ENCODE measurements around the gene SPAG16. TPM values are rescaled to one million over a fixed set of nuclear protein-coding genes. Genes with fewer than 3 reads are reported as not detected.

The SPAG16 gene
- total RNA-seq, 1 experiment from 2014 or later, result 17.6 TPM

DNA sequence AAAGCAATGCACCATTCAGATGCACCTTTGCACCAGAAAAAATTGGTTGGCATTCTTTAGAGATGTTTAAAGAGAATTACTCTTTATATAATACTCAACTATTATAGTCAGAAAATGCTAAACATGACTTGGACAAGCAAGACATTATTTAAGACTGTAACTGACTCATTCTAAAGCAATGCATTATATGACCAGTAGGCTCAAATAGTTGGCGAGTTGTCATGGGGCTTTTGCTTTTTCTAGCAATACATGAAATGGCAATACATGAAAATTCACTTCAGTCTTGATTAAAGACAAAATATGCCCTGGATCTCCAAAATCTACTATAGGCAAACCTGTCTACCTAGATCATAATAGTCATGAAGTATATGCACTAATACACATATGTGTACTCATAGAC, 909.7 kb downstream of the SPAG16 start:
- Histone ChIP-seq H3K4me3 (no peak overlapping the region), H3K4me1 (replicated peaks) (peaks cover 29% of the 10 kb centered on the region), H3K36me3 (no peaks in the 10 kb centered on the region), H3K9me3 (replicated peaks) (no peaks in the 10 kb centered on the region), H3K27me3 (replicated peaks) (no peaks in the 10 kb centered on the region), H3K27ac (peak overlapping the region; percentile 41)
- DNase-seq (ENCODE audit: low read depth in 1 of 2, low spot score in 2 of 2), result peak in 1 of 2 experiments; percentile 50

DNA sequence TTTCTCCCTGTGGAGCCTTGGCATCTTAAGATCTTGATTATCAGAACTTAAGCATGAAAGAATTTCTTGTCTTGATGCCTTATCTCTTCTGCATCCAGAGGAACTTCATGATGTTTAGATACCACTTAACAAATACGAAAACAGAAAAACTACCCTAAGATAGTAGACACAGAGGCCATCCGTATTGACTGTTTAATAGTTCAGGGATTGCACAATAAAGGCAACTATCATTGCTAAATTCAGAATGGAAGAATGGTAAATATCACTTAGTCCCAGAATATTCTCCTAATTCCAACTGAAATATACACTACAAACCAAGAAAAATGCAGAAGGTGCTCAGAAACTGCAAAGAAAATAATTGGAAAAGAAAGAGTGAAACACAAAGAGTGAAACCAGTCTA, 912.0 kb downstream of the SPAG16 start:
- DNase-seq (ENCODE audit: low read depth in 1 of 2, low spot score in 2 of 2), result no peak
- peaks cover 27% of the 10 kb centered on the region for H3K4me1 ChIP-seq (replicated peaks)
- H3K36me3 ChIP-seq, result no peaks in the 10 kb centered on the region
- H3K27ac ChIP-seq, result no peak overlapping the region
- H3K4me3 ChIP-seq, result no peak overlapping the region
- no peaks in the 10 kb centered on the region for H3K27me3 ChIP-seq (replicated peaks)
- H3K9me3 ChIP-seq (replicated peaks), result no peaks in the 10 kb centered on the region

DNA sequence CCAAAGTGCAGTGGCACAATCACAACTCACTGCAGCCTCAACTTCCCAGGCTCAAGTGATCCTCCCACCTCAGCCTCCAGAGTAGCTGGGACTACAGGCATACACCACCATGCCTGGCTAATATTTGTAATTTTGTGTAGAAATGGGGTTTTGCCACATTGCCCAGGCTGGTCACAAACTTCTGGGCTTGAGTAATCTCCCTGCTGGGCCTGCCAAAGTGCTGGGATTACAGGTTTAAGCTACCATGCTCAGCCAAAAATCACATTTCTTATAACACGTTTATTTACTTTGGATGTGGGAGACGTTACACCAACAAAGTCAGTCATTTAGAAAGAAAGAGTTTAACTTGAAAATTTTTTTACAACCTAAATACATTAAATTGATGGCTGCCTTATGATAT, 917.6 kb downstream of the SPAG16 start:
- no peaks in the 10 kb centered on the region for H3K4me1 ChIP-seq (replicated peaks)
- H3K27me3 ChIP-seq (replicated peaks), result no peaks in the 10 kb centered on the region
- no peak for DNase-seq (ENCODE audit: low read depth in 1 of 2, low spot score in 2 of 2)
- no peaks in the 10 kb centered on the region for H3K36me3 ChIP-seq
- no peak overlapping the region for H3K27ac ChIP-seq
- H3K4me3 ChIP-seq, result no peak overlapping the region
- H3K9me3 ChIP-seq (replicated peaks), result no peaks in the 10 kb centered on the region

DNA sequence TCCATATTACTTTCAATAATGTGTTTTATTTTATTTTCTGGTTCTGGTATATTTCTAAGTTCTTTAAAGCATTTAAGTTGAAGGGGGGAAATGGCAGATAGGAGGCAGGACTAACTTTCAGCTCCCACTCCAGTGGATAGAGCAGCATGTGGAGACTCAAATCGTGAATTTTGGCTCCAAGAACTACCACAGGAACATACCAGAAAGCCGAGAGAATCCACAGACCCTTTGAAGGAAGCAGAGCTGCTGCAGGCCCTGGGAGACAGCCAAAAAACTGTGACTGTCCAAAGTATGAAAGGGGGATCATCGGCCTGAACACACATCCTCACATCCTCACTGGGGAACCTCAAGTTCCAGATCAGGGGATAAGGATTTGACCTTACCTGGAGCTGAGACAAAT, 919.0 kb downstream of the SPAG16 start:
- Histone ChIP-seq H3K27me3 (replicated peaks) (no peaks in the 10 kb centered on the region), H3K36me3 (no peaks in the 10 kb centered on the region), H3K4me3 (no peak overlapping the region), H3K27ac (no peak overlapping the region), H3K4me1 (replicated peaks) (no peaks in the 10 kb centered on the region), H3K9me3 (replicated peaks) (no peaks in the 10 kb centered on the region)
- DNase-seq (ENCODE audit: low read depth in 1 of 2, low spot score in 2 of 2), result no peak

DNA sequence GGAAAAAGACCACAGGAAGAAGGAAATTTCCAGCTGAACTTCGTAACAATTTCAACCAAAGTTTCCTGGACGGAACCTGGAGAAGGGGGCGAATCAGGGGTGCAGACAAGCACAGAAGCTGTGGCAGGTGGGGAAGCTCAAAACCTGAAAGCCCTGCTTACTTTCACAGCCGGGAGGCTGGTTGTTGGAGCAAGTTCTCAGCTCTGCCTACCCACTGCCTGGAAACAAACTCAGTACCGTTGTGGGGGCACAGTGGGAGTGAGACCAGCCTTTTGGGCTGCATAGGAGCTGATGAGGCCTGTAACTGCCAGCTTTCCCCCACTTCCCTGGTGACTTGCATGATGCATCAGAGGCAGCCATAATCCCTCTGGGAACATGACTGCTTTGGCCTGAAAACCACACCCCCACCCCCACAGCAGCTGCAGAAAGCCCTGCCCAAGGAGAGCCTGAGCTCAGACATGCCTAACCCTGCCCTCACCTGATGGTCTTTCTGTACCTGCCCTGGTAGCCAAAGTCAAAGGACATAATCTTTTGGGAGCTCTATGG, 919.6 kb downstream of the SPAG16 start:
- no peaks in the 10 kb centered on the region for H3K9me3 ChIP-seq (replicated peaks)
- no peak for DNase-seq (ENCODE audit: low read depth in 1 of 2, low spot score in 2 of 2)
- H3K27ac ChIP-seq, result no peak overlapping the region
- no peaks in the 10 kb centered on the region for H3K27me3 ChIP-seq (replicated peaks)
- no peak overlapping the region for H3K4me3 ChIP-seq
- no peaks in the 10 kb centered on the region for H3K4me1 ChIP-seq (replicated peaks)
- no peaks in the 10 kb centered on the region for H3K36me3 ChIP-seq

DNA sequence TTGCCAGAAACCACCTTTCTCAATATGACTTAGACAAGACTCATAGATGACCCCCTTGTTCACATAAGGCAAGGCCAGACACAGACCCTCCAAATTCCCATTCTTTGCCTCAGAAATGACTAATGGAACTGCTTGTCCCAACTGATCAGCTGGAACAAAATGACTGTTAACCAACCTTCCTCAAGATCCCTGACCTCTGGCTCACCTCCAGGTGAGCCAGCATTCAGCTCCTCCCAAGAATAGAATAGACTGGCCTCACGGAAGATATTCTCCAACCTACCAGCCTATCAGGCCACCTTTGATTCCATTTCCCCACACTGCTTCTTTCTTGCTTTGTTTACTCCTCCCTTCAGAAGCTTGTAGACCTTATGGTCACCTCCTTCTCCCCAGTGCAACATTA, 930.8 kb downstream of the SPAG16 start:
- no peak overlapping the region for H3K27ac ChIP-seq
- H3K4me3 ChIP-seq, result no peak overlapping the region
- no peak for DNase-seq (ENCODE audit: low read depth in 1 of 2, low spot score in 2 of 2)
- no peaks in the 10 kb centered on the region for H3K4me1 ChIP-seq (replicated peaks)
- no peaks in the 10 kb centered on the region for H3K36me3 ChIP-seq
- H3K9me3 ChIP-seq (replicated peaks), result no peaks in the 10 kb centered on the region
- H3K27me3 ChIP-seq (replicated peaks), result no peaks in the 10 kb centered on the region; the same call in 1 of the 2 replicates

DNA sequence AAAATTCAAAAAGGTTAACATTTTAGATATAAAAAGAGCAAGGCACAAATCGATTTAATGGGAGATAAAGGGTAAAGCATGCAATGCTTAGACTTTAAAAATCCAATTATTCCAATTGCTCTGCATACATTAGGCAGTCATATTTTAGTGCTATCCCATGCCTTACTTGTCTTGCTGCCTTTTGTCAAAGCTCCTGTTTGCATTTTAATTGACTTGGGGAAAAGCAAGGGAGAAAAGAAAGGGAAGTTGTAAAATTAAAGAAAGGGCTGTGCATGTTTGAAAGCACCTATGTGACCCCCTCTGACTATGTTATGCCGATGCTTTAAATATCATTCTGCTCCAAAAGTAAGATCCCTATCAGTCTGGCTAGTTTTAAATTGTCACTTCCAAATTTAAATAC, 932.9 kb downstream of the SPAG16 start:
- Histone ChIP-seq H3K27ac (no peak overlapping the region), H3K27me3 (replicated peaks) (no peaks in the 10 kb centered on the region; the same call in 1 of the 2 replicates), H3K36me3 (no peaks in the 10 kb centered on the region), H3K9me3 (replicated peaks) (no peaks in the 10 kb centered on the region), H3K4me1 (replicated peaks) (no peaks in the 10 kb centered on the region), H3K4me3 (no peak overlapping the region)
- no peak for DNase-seq (ENCODE audit: low read depth in 1 of 2, low spot score in 2 of 2)

DNA sequence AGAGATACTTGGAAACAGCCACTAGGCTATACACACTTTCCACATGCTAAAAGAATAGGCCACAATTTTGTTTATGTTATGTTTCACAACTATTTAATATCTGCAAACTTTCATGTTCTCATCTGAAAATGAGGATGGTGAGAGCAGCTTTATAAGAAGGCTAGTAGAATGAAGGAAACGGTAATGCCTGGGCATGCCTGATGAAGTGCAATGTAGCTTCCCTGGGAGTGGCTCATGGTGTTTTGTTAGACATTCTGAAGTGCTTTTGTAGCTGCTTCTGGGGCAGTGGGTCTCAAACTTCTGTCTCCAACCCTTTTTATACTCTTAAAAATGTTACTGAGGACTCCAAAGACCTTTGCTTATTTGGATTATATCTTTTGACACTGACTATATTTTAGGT, 933.3 kb downstream of the SPAG16 start:
- no peaks in the 10 kb centered on the region; the same call in 1 of the 2 replicates for H3K27me3 ChIP-seq (replicated peaks)
- H3K4me3 ChIP-seq, result no peak overlapping the region
- no peak overlapping the region for H3K27ac ChIP-seq
- no peak for DNase-seq (ENCODE audit: low read depth in 1 of 2, low spot score in 2 of 2)
- no peaks in the 10 kb centered on the region for H3K4me1 ChIP-seq (replicated peaks)
- no peaks in the 10 kb centered on the region for H3K36me3 ChIP-seq
- no peaks in the 10 kb centered on the region for H3K9me3 ChIP-seq (replicated peaks)

DNA sequence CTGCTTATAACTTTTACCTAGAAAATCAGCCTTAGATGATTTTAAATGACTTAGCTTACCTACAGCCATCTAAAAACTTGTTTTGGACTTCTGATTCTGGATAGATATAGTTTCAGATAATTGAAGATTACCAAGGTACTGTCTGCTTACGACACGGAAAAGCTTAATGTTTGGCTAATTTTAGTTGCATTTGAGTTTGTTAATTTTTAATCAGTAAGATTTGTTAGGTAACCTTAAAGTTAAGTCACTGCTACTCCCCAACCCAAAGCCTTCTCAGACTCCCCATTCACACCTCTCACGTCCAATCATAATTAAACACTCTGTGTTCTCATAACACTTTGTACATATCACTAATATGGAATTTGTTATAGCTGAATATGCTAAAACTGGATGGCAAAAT, 936.0 kb downstream of the SPAG16 start:
- H3K4me1 ChIP-seq (replicated peaks), result no peaks in the 10 kb centered on the region
- H3K4me3 ChIP-seq, result no peak overlapping the region
- H3K9me3 ChIP-seq (replicated peaks), result no peaks in the 10 kb centered on the region
- H3K36me3 ChIP-seq, result no peaks in the 10 kb centered on the region
- no peaks in the 10 kb centered on the region; the same call in 1 of the 2 replicates for H3K27me3 ChIP-seq (replicated peaks)
- no peak for DNase-seq (ENCODE audit: low read depth in 1 of 2, low spot score in 2 of 2)
- no peak overlapping the region for H3K27ac ChIP-seq

DNA sequence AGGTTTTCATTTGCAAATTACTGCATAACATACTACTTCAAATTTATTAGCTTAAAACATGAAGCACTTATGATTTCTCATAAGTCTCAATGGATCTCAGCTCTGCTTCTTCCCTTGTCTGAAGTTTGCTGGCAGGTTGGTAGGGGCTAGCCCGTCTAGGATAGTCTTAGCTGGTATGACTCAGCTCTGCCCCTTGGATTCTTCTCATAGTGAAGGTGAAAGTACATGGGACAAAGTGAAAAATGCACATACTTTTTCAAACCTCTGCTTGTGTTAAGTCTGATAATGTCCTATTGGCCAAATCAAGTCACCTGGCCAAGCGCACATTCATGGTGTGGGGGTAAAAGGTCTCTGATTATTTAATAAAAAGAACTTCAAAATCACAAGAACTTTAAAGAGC, 941.8 kb downstream of the SPAG16 start:
- H3K27me3 ChIP-seq (replicated peaks), result no peaks in the 10 kb centered on the region
- H3K9me3 ChIP-seq (replicated peaks), result no peaks in the 10 kb centered on the region
- DNase-seq (ENCODE audit: low read depth in 1 of 2, low spot score in 2 of 2), result no peak
- H3K4me1 ChIP-seq (replicated peaks), result no peaks in the 10 kb centered on the region
- no peak overlapping the region for H3K4me3 ChIP-seq
- H3K27ac ChIP-seq, result no peak overlapping the region
- no peaks in the 10 kb centered on the region for H3K36me3 ChIP-seq

DNA sequence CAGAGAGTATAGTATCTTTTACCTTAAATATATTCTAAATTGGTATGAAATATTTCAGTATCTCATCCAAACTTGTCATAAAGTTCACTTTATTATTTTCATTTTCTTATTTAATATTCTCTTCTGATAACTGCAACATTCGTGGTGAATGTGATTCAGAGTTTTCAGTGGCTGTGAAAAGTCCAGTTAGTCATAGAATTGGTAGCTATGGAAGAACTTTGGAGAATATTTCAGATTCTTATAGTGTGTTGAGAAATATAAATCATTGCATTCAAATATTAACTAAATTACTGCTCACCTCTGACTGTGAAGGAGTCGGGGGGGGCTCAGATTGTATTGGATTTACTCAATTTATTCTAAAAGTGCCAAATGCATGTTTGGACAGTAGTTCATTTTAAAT, 948.0 kb downstream of the SPAG16 start:
- no peaks in the 10 kb centered on the region for H3K36me3 ChIP-seq
- H3K27ac ChIP-seq, result no peak overlapping the region
- no peak for DNase-seq (ENCODE audit: low read depth in 1 of 2, low spot score in 2 of 2)

DNA sequence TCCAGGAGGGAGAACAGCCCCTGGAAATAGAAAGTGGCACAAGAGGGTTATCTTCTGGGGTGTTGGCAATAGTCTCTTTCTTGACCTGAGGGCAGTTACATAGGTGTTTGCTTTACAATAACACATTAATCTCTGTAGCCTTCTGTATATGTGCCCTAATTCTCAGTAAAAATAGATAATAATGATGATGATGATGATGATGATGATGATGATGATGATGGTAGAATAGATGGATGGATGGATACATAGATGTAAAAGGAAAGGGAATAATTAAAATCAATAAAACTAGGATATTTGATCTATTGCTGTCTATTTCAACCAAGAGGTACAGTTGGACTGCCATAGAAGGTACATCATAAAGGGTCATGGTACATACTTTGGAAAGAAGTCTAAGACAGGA, 948.9 kb downstream of the SPAG16 start:
- Histone ChIP-seq H3K36me3 (no peaks in the 10 kb centered on the region), H3K4me1 (replicated peaks) (no peaks in the 10 kb centered on the region), H3K27me3 (replicated peaks) (no peaks in the 10 kb centered on the region), H3K4me3 (no peak overlapping the region), H3K27ac (no peak overlapping the region), H3K9me3 (replicated peaks) (no peaks in the 10 kb centered on the region)
- no peak for DNase-seq (ENCODE audit: low read depth in 1 of 2, low spot score in 2 of 2)

More for the DNA sequence above, 948.0 kb downstream of the SPAG16 start:
- no peaks in the 10 kb centered on the region for H3K9me3 ChIP-seq (replicated peaks)
- H3K4me3 ChIP-seq, result no peak overlapping the region
- H3K4me1 ChIP-seq (replicated peaks), result no peaks in the 10 kb centered on the region
- H3K27me3 ChIP-seq (replicated peaks), result no peaks in the 10 kb centered on the region

DNA sequence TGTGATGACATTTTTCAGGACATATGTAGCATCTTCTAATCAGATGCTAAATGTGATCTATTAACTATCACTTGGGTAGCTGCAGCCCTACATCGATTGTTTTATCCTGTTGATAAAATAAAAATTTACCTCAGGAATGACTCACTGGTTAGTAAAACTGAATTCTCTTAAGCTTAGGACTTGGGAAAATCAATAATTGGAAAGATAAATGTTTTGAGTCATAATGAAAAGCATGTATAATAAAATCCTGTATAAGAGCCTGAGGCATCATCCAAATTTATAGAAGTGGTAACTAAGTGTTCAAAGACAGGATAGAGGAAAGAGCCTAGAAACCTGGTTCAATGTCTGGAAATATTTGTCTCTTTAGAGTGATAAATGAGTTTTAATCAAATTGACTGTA, 958.5 kb downstream of the SPAG16 start:
- Histone ChIP-seq H3K4me1 (replicated peaks) (no peaks in the 10 kb centered on the region), H3K36me3 (no peaks in the 10 kb centered on the region), H3K27me3 (replicated peaks) (no peaks in the 10 kb centered on the region; the same call in 1 of the 2 replicates), H3K27ac (no peak overlapping the region), H3K4me3 (no peak overlapping the region), H3K9me3 (replicated peaks) (no peaks in the 10 kb centered on the region)
- DNase-seq (ENCODE audit: low read depth in 1 of 2, low spot score in 2 of 2), result no peak

DNA sequence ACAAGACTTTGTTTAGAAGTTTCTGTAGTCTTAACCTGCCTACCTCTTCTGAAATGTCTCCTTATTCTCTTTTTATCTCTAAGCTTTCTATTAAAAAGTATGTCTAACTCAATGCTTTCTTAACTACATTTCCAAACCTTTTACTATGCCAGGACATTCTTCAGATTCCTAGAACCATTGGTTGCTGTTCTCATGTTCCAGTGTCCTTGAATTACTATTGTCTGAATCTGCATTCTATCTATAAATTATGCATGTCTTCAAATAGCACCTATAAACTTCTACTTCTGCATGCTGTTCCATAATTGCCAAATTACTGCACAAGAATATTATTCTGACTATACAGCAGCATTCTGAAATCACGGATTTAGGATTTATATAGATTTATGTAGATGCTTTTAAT, 960.6 kb downstream of the SPAG16 start:
- H3K27me3 ChIP-seq (replicated peaks), result no peaks in the 10 kb centered on the region; the same call in 1 of the 2 replicates
- H3K36me3 ChIP-seq, result no peaks in the 10 kb centered on the region
- no peak for DNase-seq (ENCODE audit: low read depth in 1 of 2, low spot score in 2 of 2)
- no peak overlapping the region for H3K4me3 ChIP-seq
- H3K27ac ChIP-seq, result no peak overlapping the region
- H3K9me3 ChIP-seq (replicated peaks), result no peaks in the 10 kb centered on the region
- no peaks in the 10 kb centered on the region for H3K4me1 ChIP-seq (replicated peaks)

DNA sequence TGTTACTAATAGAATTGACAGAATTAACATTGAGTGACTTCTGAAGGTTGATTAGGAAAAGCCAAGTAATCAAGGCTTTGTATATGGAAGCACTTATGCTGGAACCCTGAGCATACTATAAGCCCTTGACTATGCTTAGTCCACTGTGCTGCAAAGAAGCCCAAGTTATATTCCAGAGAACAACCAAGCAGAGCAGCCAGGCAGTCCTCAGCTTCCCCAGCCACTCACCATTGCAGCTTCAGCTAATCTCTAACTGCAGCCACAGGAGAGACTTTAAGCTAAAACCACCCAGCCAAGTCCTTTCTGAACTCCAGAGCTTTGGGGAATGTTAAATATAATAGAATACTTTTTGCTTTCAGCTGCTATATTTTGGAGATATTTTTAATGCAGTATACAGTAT, 962.2 kb downstream of the SPAG16 start:
- Histone ChIP-seq H3K27me3 (replicated peaks) (no peaks in the 10 kb centered on the region; the same call in 1 of the 2 replicates), H3K4me1 (replicated peaks) (no peaks in the 10 kb centered on the region), H3K27ac (no peak overlapping the region), H3K36me3 (no peaks in the 10 kb centered on the region), H3K9me3 (replicated peaks) (no peaks in the 10 kb centered on the region), H3K4me3 (no peak overlapping the region)
- no peak for DNase-seq (ENCODE audit: low read depth in 1 of 2, low spot score in 2 of 2)
